HCT116 (cell line): ENCODE data around the gene DRD5. TPM values are rescaled to one million over a fixed set of nuclear protein-coding genes. Genes with fewer than 3 reads are reported as not detected.
"Not testable (repeated sequence)": the region's sequence is repeated elsewhere in the genome, so short reads cannot be mapped to it uniquely, and the experiment has no call there.

ENCODE experiments used
- ATAC-seq: fragments of 200-7000 bp; cut with Tn5 transposase; 2 replicates; pipeline ENCODE4 v1.9.1; 2020; ENCODE audit warnings: mild to moderate bottlenecking, moderate library complexity
- BruUV-seq: library from RNA; stranded (reverse); fragments of 400-500 nt; replicated peaks from 2 replicates; lab custom pipeline; 2021; lab: Mats Ljungman, UMichigan
- CTCF ChIA-PET: fragments of 300-600 bp; sonication (Branson Sonifier 250); formaldehyde crosslinking; loops from one replicate; lab custom pipeline; 2021; ENCODE audit warnings: antibody characterized with exemption; lab: Charles Lee
- POLR2A ChIA-PET: fragments of 300-600, 350-600 bp; sonication (Branson Sonifier 250); formaldehyde crosslinking; loops from one replicate; lab custom pipeline; 2021; ENCODE audit warnings: antibody characterized with exemption; lab: Charles Lee
- RAD21 ChIA-PET, 2 experiments: fragments of 300-600 bp; sonication (Branson Sonifier 250); formaldehyde crosslinking; loops; one replicate each; lab custom pipeline; 2023; ENCODE audit warnings: low total read pairs in 2 of 2; ENCODE audit not compliant: uncharacterized antibody in 2 of 2, unreplicated experiment in 2 of 2, low non-redundant PET in 1 of 2; lab: Charles Lee
- DNase-seq: peaks from one replicate; pipeline ENCODE4 v3.0.0-alpha.2; 2010; ENCODE audit warnings: low read depth, low spot score
- H2AFZ ChIP-seq: fragments of 200-600 bp; shearing (Covaris generic), sonication (generic); 2 replicates; pipeline ENCODE4 v1.6.1; 2017; ENCODE audit warnings: low read depth, mixed run types, mixed read lengths, antibody characterized with exemption, low read length; ENCODE audit not compliant: poor library complexity, severe bottlenecking
- H3K27ac ChIP-seq: 2 replicates; pipeline ENCODE4 v1.5.1; 2012; ENCODE audit warnings: low read depth, low read length
- H3K27me3 ChIP-seq: fragments of 200-600 bp; sonication (generic); 2 replicates; pipeline ENCODE4 v1.6.1; 2016; ENCODE audit warnings: mixed run types, low read length, mixed read lengths; ENCODE audit not compliant: insufficient read depth
- H3K36me3 ChIP-seq, 2 experiments: fragments of 200-500 bp in 1 of 2; fragments of 200-600 bp in 1 of 2; sonication (Bioruptor generic) in 1 of 2; sonication (generic) in 1 of 2; 2 replicates each; pipeline versions ENCODE4 v1.5.1 to v1.6.1; 2014 to 2016; ENCODE audit warnings: low read length in 2 of 2, inconsistent platforms in 1 of 2, mixed read lengths in 1 of 2, mixed run types in 1 of 2; ENCODE audit not compliant: insufficient read depth in 2 of 2, control insufficient read depth in 1 of 2
- H3K4me1 ChIP-seq, 2 experiments: fragments of 200-600 bp in 1 of 2; sonication (generic) in 1 of 2; 2 replicates each; pipeline versions ENCODE4 v1.5.1 to v1.6.1; 2012 to 2017; ENCODE audit warnings: low read length in 2 of 2, inconsistent platforms in 1 of 2, mild to moderate bottlenecking in 1 of 2, mixed read lengths in 1 of 2, mixed run types in 1 of 2, moderate library complexity in 1 of 2; ENCODE audit not compliant: insufficient read depth in 2 of 2, control insufficient read depth in 1 of 2
- H3K4me2 ChIP-seq: fragments of 200-600 bp; sonication (generic); 2 replicates; pipeline ENCODE4 v1.6.1; 2017; ENCODE audit warnings: mixed run types, low read length, mixed read lengths
- H3K4me3 ChIP-seq, 2 experiments: fragments of 200-600 bp in 1 of 2; sonication (generic) in 1 of 2; replicated peaks in 1 of 2; 2 replicates each; pipeline ENCODE4 v1.5.1; 2011 to 2016; ENCODE audit warnings: low read length in 2 of 2, control low read depth in 1 of 2, low read depth in 1 of 2, mild to moderate bottlenecking in 1 of 2, mixed read lengths in 1 of 2, mixed run types in 1 of 2
- H3K79me2 ChIP-seq: fragments of 200-600 bp; sonication (generic); 2 replicates; pipeline ENCODE4 v1.6.1; 2017; ENCODE audit warnings: mild to moderate bottlenecking, mixed run types, low read length, moderate library complexity, mixed read lengths; ENCODE audit not compliant: insufficient read depth
- H3K9ac ChIP-seq: fragments of 200-600 bp; sonication (generic); 2 replicates; pipeline ENCODE4 v1.6.1; 2016; ENCODE audit warnings: low read length, mixed read lengths
- H3K9me2 ChIP-seq: fragments of 200-600 bp; sonication (generic), shearing (Covaris generic); 2 replicates; pipeline ENCODE4 v1.6.1; 2017; ENCODE audit warnings: mixed run types, mild to moderate bottlenecking, moderate library complexity; ENCODE audit not compliant: insufficient read depth
- H3K9me3 ChIP-seq, 2 experiments: fragments of 200-500 bp in 1 of 2; fragments of 200-600 bp in 1 of 2; sonication (Bioruptor generic) in 1 of 2; sonication (generic) in 1 of 2; 2 replicates each; pipeline ENCODE4 v1.6.1; 2014 to 2017; ENCODE audit warnings: low read length in 2 of 2, mixed read lengths in 2 of 2, inconsistent platforms in 1 of 2, low read depth in 1 of 2, mild to moderate bottlenecking in 1 of 2, mixed run types in 1 of 2, moderate library complexity in 1 of 2; ENCODE audit not compliant: control insufficient read depth in 1 of 2, insufficient read depth in 1 of 2
- H4K20me1 ChIP-seq: fragments of 200-600 bp; sonication (generic), shearing (Covaris generic); 2 replicates; pipeline ENCODE4 v1.6.1; 2017; ENCODE audit warnings: mixed run types, mild to moderate bottlenecking, moderate library complexity; ENCODE audit not compliant: insufficient read depth
- CEBPB ChIP-seq: IDR thresholded peaks from 2 replicates; pipeline ENCODE4 v1.6.1; 2012; ENCODE audit warnings: low read depth
- ELF1 ChIP-seq: IDR thresholded peaks from 2 replicates; pipeline ENCODE4 v1.6.1; 2012; ENCODE audit warnings: low read depth, borderline replicate concordance
- ZNF274 ChIP-seq: fragments of 200-500 bp; sonication (Bioruptor generic); IDR thresholded peaks from 2 replicates; pipeline ENCODE4 v1.6.1; 2014; ENCODE audit warnings: mild to moderate bottlenecking, low read depth, low read length, inconsistent platforms
- intact Hi-C: fragments of 100-400 bp; cut with micrococcal nuclease; formaldehyde crosslinking; loops from 2 replicates; pipeline ENCODE4 v1.10.0; 2022
- total RNA-seq: library from RNA; stranded (reverse); gene quantifications from one replicate; pipeline ENCODE4 v1.2.1, GENCODE V29; 2021; ENCODE audit not compliant: unreplicated experiment

The DRD5 gene
- total RNA-seq, 1 experiment from 2014 or later, result not detected

DNA sequence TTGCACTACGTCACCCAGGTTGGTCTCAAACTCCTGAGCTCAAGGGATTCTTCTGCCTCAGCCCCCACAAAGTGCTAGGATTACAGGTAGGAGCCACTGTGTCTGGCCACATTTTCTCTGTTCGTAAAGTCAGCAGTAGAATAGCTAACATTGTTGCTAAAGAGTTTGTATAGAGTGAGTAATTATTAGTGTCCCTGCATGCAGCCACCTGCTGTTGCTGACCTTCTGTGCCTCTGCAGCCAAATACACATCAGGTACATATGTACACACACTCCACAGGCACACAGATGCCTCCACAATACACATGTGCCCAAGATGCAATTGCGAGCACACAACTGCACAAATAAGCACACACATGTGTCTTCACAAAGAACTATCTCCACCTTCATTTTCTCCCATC is 10.9 kb downstream of the DRD5 start:
- no peaks in the 10 kb centered on the region for H3K36me3 ChIP-seq

DNA sequence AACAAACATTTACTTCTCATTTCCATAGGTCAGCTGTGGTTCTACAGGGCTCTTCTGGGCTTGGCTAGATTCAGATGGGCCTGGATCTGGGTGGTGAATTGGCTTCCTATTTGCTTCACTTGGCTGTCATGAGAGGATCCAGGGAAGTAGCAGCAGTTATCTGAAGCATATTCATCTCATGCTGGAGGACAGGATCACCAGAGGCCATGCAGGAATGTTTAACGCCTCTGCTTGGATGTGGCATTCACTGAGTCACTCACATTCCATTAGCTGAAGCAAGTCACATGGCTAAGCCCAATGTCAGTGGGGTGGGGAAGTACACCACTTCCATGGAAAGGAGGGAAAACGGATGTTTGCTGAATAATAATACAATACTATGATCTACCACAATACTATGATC is 15.2 kb downstream of the DRD5 start:
- H3K9me2 ChIP-seq, H3K79me2 ChIP-seq, H3K27ac ChIP-seq, RAD21 ChIA-PET, H3K4me1 ChIP-seq, CTCF ChIA-PET, H4K20me1 ChIP-seq, H3K4me3 ChIP-seq, H3K9me3 ChIP-seq, H3K4me2 ChIP-seq, H3K27me3 ChIP-seq, H3K36me3 ChIP-seq, DNase-seq, BruUV-seq, intact Hi-C loops, POLR2A ChIA-PET, H2AFZ ChIP-seq, ATAC-seq, H3K9ac ChIP-seq: not testable (repeated sequence)

More for the DNA sequence above, 10.9 kb downstream of the DRD5 start:
- no peaks in the 10 kb centered on the region for H4K20me1 ChIP-seq
- intact Hi-C loops, result no loop called here
- H3K9me2 ChIP-seq, result no peaks in the 10 kb centered on the region
- BruUV-seq, result no TSS peak
- no peaks in the 10 kb centered on the region; a peak in 1 of 4 replicates for H3K9me3 ChIP-seq
- ATAC-seq, result no peak
- POLR2A ChIA-PET, result no interaction called here
- H3K27me3 ChIP-seq, result peaks cover 5% of the 10 kb centered on the region
- peaks cover 0 to 6% of the 10 kb centered on the region in 2 experiments; a peak in 2 of 4 replicates for H3K4me1 ChIP-seq
- no peak for DNase-seq
- H3K79me2 ChIP-seq, result no peaks in the 10 kb centered on the region
- H3K4me2 ChIP-seq, result no peak overlapping the region
- CTCF ChIA-PET, result no interaction called here
- H2AFZ ChIP-seq, result no peak overlapping the region
- RAD21 ChIA-PET, result no interaction called here
- no peak overlapping the region for H3K27ac ChIP-seq
- H3K9ac ChIP-seq, result no peak overlapping the region
- no peak for TF ChIP-seq ZNF274
- no peak for TF ChIP-seq CEBPB
- TF ChIP-seq ELF1, result no peak
- no peak overlapping the region for H3K4me3 ChIP-seq
